PC-3 (cell line): ENCODE measurements around the gene CMTM8.

Experiments used
- CTCF ChIP-seq: fragments of 300-600 bp; sonication (generic); conservative IDR thresholded peaks from 2 replicates; pipeline ENCODE4 v1.5.1; 2017; ENCODE audit warnings: antibody characterized with exemption, low read depth, mild to moderate bottlenecking, low read length
- EZH2 ChIP-seq: fragments of 300-600 bp; sonication (generic); IDR thresholded peaks from one replicate; pipeline ENCODE4 v1.6.1; 2017; ENCODE audit warnings: antibody characterized with exemption, mild to moderate bottlenecking, low read length; ENCODE audit not compliant: unreplicated experiment
- EZH2phosphoT487 ChIP-seq: fragments of 300-600 bp; sonication (generic); IDR thresholded peaks from 2 replicates; pipeline ENCODE4 v1.6.1; 2018; ENCODE audit warnings: mild to moderate bottlenecking, antibody characterized with exemption, low read length, borderline replicate concordance

- TF ChIP-seq CTCF: peak; percentile 68
- no peak for TF ChIP-seq EZH2phosphoT487
- TF ChIP-seq EZH2: no peak
Observed at GRCh38 chr3:32240159-32240545, 1.7 kb downstream of the CMTM8 start.
